Measurements from ENCODE around the gene VIPR2. TPM values are rescaled to one million over a fixed set of nuclear protein-coding genes. Genes with fewer than 3 reads are reported as not detected.

The VIPR2 gene
- total and polyA plus RNA-seq, 2 donors from 2014 or later, result 0.91 to 1.3 TPM

DNA sequence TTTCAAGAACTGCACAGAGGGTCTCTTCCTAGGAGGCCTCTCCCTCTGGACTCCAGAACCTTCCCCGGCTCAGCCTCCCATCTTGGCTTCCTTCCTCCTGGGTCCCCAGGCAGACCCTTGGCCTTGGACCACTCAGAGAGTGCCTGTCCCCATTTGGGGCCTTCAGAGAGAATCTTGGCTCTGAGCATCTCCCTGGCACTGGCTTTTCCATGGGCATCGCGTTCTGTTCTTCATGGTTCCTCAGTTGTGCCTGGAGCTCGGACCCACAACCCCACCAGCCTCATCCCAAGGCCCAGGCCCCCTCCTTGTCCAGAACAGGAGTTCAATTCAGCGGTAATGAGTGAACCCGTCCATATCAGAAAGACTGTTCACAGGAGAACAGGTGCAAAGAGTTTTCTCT, 73.4 kb downstream of the VIPR2 start:
- no peak overlapping the region for H3K4me3 ChIP-seq (ENCODE audit: low read length in 3 of 3)
- H3K9ac ChIP-seq (ENCODE audit: low read length in 3 of 3), result no peak overlapping the region
- DNase-seq (no peak), FAIRE-seq (no peak)
- intact Hi-C loops (cut with DNase I), result no loop called here
- H3K36me3 ChIP-seq (ENCODE audit: control insufficient read depth in 2 of 3, insufficient read depth in 3 of 3, low read length in 3 of 3), result no peaks in the 10 kb centered on the region
- no peaks in the 10 kb centered on the region for H3K27me3 ChIP-seq (ENCODE audit: control insufficient read depth, insufficient read depth, low read length)
- H3K9me3 ChIP-seq (ENCODE audit: control insufficient read depth in 2 of 3, insufficient read depth in 1 of 3, low read length in 3 of 3), result no peaks in the 10 kb centered on the region
- H3K27ac ChIP-seq (ENCODE audit: low read depth in 2 of 2, low read length in 2 of 2), result no peak overlapping the region
- H3K4me1 ChIP-seq (ENCODE audit: control insufficient read depth in 2 of 3, insufficient read depth in 2 of 3, low read depth in 1 of 3, low read length in 3 of 3), result peaks cover 0 to 7% (median 2%) of the 10 kb centered on the region in 3 donors
- TF ChIP-seq, protein P1, sequence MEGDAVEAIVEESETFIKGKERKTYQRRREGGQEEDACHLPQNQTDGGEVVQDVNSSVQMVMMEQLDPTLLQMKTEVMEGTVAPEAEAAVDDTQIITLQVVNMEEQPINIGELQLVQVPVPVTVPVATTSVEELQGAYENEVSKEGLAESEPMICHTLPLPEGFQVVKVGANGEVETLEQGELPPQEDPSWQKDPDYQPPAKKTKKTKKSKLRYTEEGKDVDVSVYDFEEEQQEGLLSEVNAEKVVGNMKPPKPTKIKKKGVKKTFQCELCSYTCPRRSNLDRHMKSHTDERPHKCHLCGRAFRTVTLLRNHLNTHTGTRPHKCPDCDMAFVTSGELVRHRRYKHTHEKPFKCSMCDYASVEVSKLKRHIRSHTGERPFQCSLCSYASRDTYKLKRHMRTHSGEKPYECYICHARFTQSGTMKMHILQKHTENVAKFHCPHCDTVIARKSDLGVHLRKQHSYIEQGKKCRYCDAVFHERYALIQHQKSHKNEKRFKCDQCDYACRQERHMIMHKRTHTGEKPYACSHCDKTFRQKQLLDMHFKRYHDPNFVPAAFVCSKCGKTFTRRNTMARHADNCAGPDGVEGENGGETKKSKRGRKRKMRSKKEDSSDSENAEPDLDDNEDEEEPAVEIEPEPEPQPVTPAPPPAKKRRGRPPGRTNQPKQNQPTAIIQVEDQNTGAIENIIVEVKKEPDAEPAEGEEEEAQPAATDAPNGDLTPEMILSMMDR (IDR thresholded peaks at IDR 0.05; ENCODE audit: borderline replicate concordance, extremely low read depth, insufficient read depth), result no peak

- no peaks in the 10 kb centered on the region for H3K27me3 ChIP-seq (ENCODE audit: control insufficient read depth, insufficient read depth, low read length)
- DNase-seq, result peak in 3 of 5 donors; percentile 62 to 90 (median 80)
- FAIRE-seq, result no peak
- intact Hi-C loops (cut with DNase I), result no loop called here
- TF ChIP-seq, protein P1 (IDR thresholded peaks at IDR 0.05; ENCODE audit: borderline replicate concordance, extremely low read depth, insufficient read depth), result no peak
- no peak overlapping the region for H3K27ac ChIP-seq (ENCODE audit: low read depth in 2 of 2, low read length in 2 of 2)
- H3K4me1 ChIP-seq (ENCODE audit: control insufficient read depth in 2 of 3, insufficient read depth in 2 of 3, low read depth in 1 of 3, low read length in 3 of 3), result peaks cover 0 to 7% (median 2%) of the 10 kb centered on the region in 3 donors
- H3K9ac ChIP-seq (ENCODE audit: low read length in 3 of 3), result no peak overlapping the region
- no peaks in the 10 kb centered on the region for H3K9me3 ChIP-seq (ENCODE audit: control insufficient read depth in 2 of 3, insufficient read depth in 1 of 3, low read length in 3 of 3)
- no peak overlapping the region for H3K4me3 ChIP-seq (ENCODE audit: low read length in 3 of 3)
- no peaks in the 10 kb centered on the region for H3K36me3 ChIP-seq (ENCODE audit: control insufficient read depth in 2 of 3, insufficient read depth in 3 of 3, low read length in 3 of 3)
Observed at GRCh38 chr7:159070431-159071148, 74.1 kb downstream of the VIPR2 start.

DNA sequence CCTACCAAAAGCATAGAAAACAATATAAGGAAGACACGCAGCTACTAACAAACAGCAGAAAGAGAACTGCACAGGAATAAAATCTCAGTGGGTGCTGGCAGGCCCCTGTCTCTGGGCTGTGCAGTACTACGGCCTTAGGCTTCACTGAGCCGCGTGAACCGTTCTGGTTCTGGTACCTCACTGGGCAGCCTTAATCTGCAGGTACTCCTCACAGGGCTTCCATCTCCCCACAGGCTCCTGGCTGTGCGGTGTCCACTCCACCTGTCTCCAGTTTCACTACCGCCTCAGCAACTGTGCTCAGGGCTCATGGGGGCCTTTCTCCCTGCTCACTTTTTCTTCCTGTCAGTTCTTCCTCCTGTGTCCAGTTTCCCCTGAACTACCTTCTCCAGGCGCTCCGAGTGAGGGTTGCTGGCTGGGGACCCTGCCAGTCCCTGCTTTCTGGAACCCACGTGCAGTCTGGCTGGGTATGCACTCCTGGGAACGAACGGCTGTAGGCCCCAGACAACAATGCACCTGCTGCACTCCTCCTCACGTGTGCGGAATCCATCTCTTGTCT, 75.7 kb downstream of the VIPR2 start:
- FAIRE-seq, result no peak
- Histone ChIP-seq H3K9ac (ENCODE audit: low read length in 3 of 3) (no peak overlapping the region), H3K27ac (ENCODE audit: low read depth in 2 of 2, low read length in 2 of 2) (no peak overlapping the region)

More for the DNA sequence above, 75.7 kb downstream of the VIPR2 start:
- intact Hi-C loops (cut with DNase I), result no loop called here
- no peaks in the 10 kb centered on the region for H3K27me3 ChIP-seq (ENCODE audit: control insufficient read depth, insufficient read depth, low read length)
- no peak overlapping the region for H3K4me3 ChIP-seq (ENCODE audit: low read length in 3 of 3)
- no peak for DNase-seq
- H3K9me3 ChIP-seq (ENCODE audit: control insufficient read depth in 2 of 3, insufficient read depth in 1 of 3, low read length in 3 of 3), result no peaks in the 10 kb centered on the region
- H3K36me3 ChIP-seq (ENCODE audit: control insufficient read depth in 2 of 3, insufficient read depth in 3 of 3, low read length in 3 of 3), result no peaks in the 10 kb centered on the region
- H3K4me1 ChIP-seq (ENCODE audit: control insufficient read depth in 2 of 3, insufficient read depth in 2 of 3, low read depth in 1 of 3, low read length in 3 of 3), result peaks cover 0 to 7% (median 2%) of the 10 kb centered on the region in 3 donors
- TF ChIP-seq, protein P1 (IDR thresholded peaks at IDR 0.05; ENCODE audit: borderline replicate concordance, extremely low read depth, insufficient read depth), result no peak

Data from kidney (tissue), 14 donors.